Stimulated activated CD4-positive, alpha-beta T cell treated with anti-CD3 and anti-CD28 coated beads, TNF-alpha, amount 100 ng/mL, for 1 hour (primary cell): ENCODE results near the gene TEX11.
"Not testable (repeated sequence)": the region's sequence is repeated elsewhere in the genome, so short reads cannot be mapped to it uniquely, and the experiment has no call there.

Experiments used
- DNase-seq, 3 donors: peaks; one replicate each; pipeline ENCODE4 v3.0.0-alpha.2; 2020; ENCODE audit warnings: low read depth in 3 of 3, low spot score in 1 of 3

Gene TEX11

GRCh38 chrX:70908541-70908940 lies at the start of gene TEX11:
Gene TEX11 (minus strand): TSS chrX:70908711. CDS start chrX:70907789, 922 bp downstream.
- no peak for DNase-seq

GRCh38 chrX:70954871-70955270 lies 46.4 kb upstream of the TEX11 start:
- DNase-seq: no peak

GRCh38 chrX:70924294-70924911 lies 15.9 kb upstream of the TEX11 start:
- DNase-seq: no peak

- DNase-seq: no peak
These were observed 14.4 kb upstream of the TEX11 start for GRCh38 chrX:70922774-70923473.

GRCh38 chrX:70921709-70922352 lies 13.3 kb upstream of the TEX11 start:
- no peak for DNase-seq

- no peak for DNase-seq
These were observed 8.2 kb upstream of the TEX11 start for GRCh38 chrX:70916754-70917153.

GRCh38 chrX:70907900-70908299 lies 611 bp downstream of the TEX11 start:
- no peak for DNase-seq

- DNase-seq: no peak
These were observed 7.0 kb downstream of the TEX11 start for GRCh38 chrX:70901465-70901864.

- not testable (repeated sequence) for DNase-seq
These were observed 18.1 kb downstream of the TEX11 start for GRCh38 chrX:70890441-70890840.

GRCh38 chrX:70878902-70879301 lies 29.6 kb downstream of the TEX11 start:
- DNase-seq: no peak

GRCh38 chrX:70852294-70852693 lies 56.2 kb downstream of the TEX11 start:
- DNase-seq: no peak

GRCh38 chrX:70844081-70844480 lies 64.4 kb downstream of the TEX11 start:
- DNase-seq: not testable (repeated sequence)

GRCh38 chrX:70843620-70844019 lies 64.9 kb downstream of the TEX11 start:
- DNase-seq: not testable (repeated sequence)

GRCh38 chrX:70834589-70834988 lies 73.9 kb downstream of the TEX11 start:
- no peak for DNase-seq

GRCh38 chrX:70826715-70827114 lies 81.8 kb downstream of the TEX11 start:
- no peak for DNase-seq

GRCh38 chrX:70825366-70825765 lies 83.1 kb downstream of the TEX11 start:
- DNase-seq: no peak

GRCh38 chrX:70808942-70809940 lies 99.3 kb downstream of the TEX11 start:
- no peak for DNase-seq

- DNase-seq: no peak
These were observed 102.4 kb downstream of the TEX11 start for GRCh38 chrX:70806081-70806480.

- not testable (repeated sequence) for DNase-seq
These were observed 111.8 kb downstream of the TEX11 start for GRCh38 chrX:70796742-70797141.

- DNase-seq: no peak
These were observed 134.3 kb downstream of the TEX11 start for GRCh38 chrX:70774223-70774622.

- no peak for DNase-seq
These were observed 138.8 kb downstream of the TEX11 start for GRCh38 chrX:70769659-70770227.
